Mesenchymal stem cell (in vitro differentiated cells and primary cell): ENCODE data around the gene NHLRC2.

Experiments
- DNase-seq: peaks from one replicate; pipeline ENCODE4 v3.0.0-alpha.2; 2013
- H2AFZ ChIP-seq: one replicate; pipeline ENCODE4 v1.6.1; 2013; ENCODE audit warnings: low read depth, mild to moderate bottlenecking, control low read depth, inconsistent platforms, low read length, moderate library complexity
- H2AK5ac ChIP-seq: 2 replicates; pipeline ENCODE4 v1.6.1; 2013; ENCODE audit warnings: low read length, moderate library complexity, mild to moderate bottlenecking, inconsistent platforms; ENCODE audit not compliant: severe bottlenecking
- H2BK120ac ChIP-seq: one replicate; pipeline ENCODE4 v1.6.1; 2013; ENCODE audit warnings: low read depth, mild to moderate bottlenecking, inconsistent platforms, low read length, moderate library complexity
- H2BK12ac ChIP-seq, 2 experiments: one replicate each; pipeline ENCODE4 v1.6.1; 2013; ENCODE audit warnings: inconsistent platforms in 2 of 2, low read length in 2 of 2, mild to moderate bottlenecking in 2 of 2, moderate library complexity in 2 of 2, control low read depth in 1 of 2
- H2BK15ac ChIP-seq: one replicate; pipeline ENCODE4 v1.6.1; 2013; ENCODE audit warnings: mild to moderate bottlenecking, low read depth, inconsistent platforms; ENCODE audit not compliant: poor library complexity, severe bottlenecking
- H2BK5ac ChIP-seq: 2 replicates; pipeline ENCODE4 v1.6.1; 2013; ENCODE audit warnings: low read depth, mild to moderate bottlenecking, low read length, control low read depth, inconsistent platforms; ENCODE audit not compliant: poor library complexity, severe bottlenecking
- H3K14ac ChIP-seq, 2 experiments: one replicate each; pipeline ENCODE4 v1.6.1; 2013; ENCODE audit warnings: inconsistent platforms in 2 of 2, low read length in 2 of 2, control low read depth in 1 of 2, mild to moderate bottlenecking in 1 of 2, moderate library complexity in 1 of 2
- H3K18ac ChIP-seq, 2 experiments: one replicate each; pipeline ENCODE4 v1.6.1; 2013; ENCODE audit warnings: inconsistent platforms in 2 of 2, low read length in 2 of 2, control low read depth in 1 of 2, low read depth in 1 of 2, mild to moderate bottlenecking in 1 of 2
- H3K23ac ChIP-seq, 2 experiments: one replicate each; pipeline ENCODE4 v1.6.1; 2013; ENCODE audit warnings: inconsistent platforms in 2 of 2, low read length in 2 of 2, mild to moderate bottlenecking in 2 of 2, moderate library complexity in 2 of 2, control low read depth in 1 of 2
- H3K27ac ChIP-seq: 2 replicates; pipeline ENCODE4 v1.5.1; 2013; ENCODE audit warnings: mild to moderate bottlenecking, moderate library complexity, low read length, control low read depth, inconsistent platforms; ENCODE audit not compliant: poor library complexity, severe bottlenecking
- H3K27me3 ChIP-seq, 2 experiments: 2 replicates each; pipeline versions ENCODE4 v1.6.1 to v1.7.0; 2013; ENCODE audit warnings: low read length in 2 of 2, mild to moderate bottlenecking in 2 of 2, moderate library complexity in 2 of 2, control low read depth in 1 of 2, inconsistent platforms in 1 of 2; ENCODE audit not compliant: control insufficient read depth in 1 of 2, insufficient read depth in 1 of 2
- H3K36me3 ChIP-seq, 2 experiments: 2 replicates each; pipeline versions ENCODE4 v1.6.1 to v1.7.0; 2013; ENCODE audit warnings: low read length in 2 of 2, control low read depth in 1 of 2, inconsistent platforms in 1 of 2, low read depth in 1 of 2, mild to moderate bottlenecking in 1 of 2; ENCODE audit not compliant: insufficient read depth in 2 of 2, control insufficient read depth in 1 of 2
- H3K4ac ChIP-seq, 2 experiments: one replicate each; pipeline ENCODE4 v1.6.1; 2013; ENCODE audit warnings: inconsistent platforms in 2 of 2, low read length in 2 of 2, mild to moderate bottlenecking in 2 of 2, moderate library complexity in 2 of 2, control low read depth in 1 of 2, low read depth in 1 of 2
- H3K4me1 ChIP-seq: 2 replicates; pipeline ENCODE4 v1.6.1; 2013; ENCODE audit warnings: low read depth, low read length, control low read depth; ENCODE audit not compliant: control insufficient read depth, insufficient read depth
- H3K4me2 ChIP-seq: 2 replicates; pipeline ENCODE4 v1.6.1; 2013; ENCODE audit warnings: low read length, mild to moderate bottlenecking, inconsistent platforms; ENCODE audit not compliant: poor library complexity, severe bottlenecking
- H3K4me3 ChIP-seq, 2 experiments: 2 replicates each; pipeline versions ENCODE4 v1.5.1 to v1.7.0; 2013; ENCODE audit warnings: low read length in 2 of 2, mild to moderate bottlenecking in 2 of 2, control low read depth in 1 of 2, low read depth in 1 of 2; ENCODE audit not compliant: insufficient read depth in 1 of 2
- H3K79me1 ChIP-seq: replicated peaks from 2 replicates; pipeline ENCODE4 v1.6.1; 2013; ENCODE audit warnings: mild to moderate bottlenecking, control low read depth, low read length, inconsistent platforms; ENCODE audit not compliant: poor library complexity, severe bottlenecking
- H3K9ac ChIP-seq: 2 replicates; pipeline ENCODE4 v1.7.0; 2013; ENCODE audit warnings: mild to moderate bottlenecking, low read length, moderate library complexity
- H3K9me3 ChIP-seq: 2 replicates; pipeline ENCODE4 v1.7.0; 2013; ENCODE audit warnings: mild to moderate bottlenecking, low read length; ENCODE audit not compliant: control insufficient read depth
- H4K8ac ChIP-seq: one replicate; pipeline ENCODE4 v1.6.1; 2013; ENCODE audit warnings: inconsistent platforms, mild to moderate bottlenecking, low read length, moderate library complexity
- H4K91ac ChIP-seq: one replicate; pipeline ENCODE4 v1.6.1; 2013; ENCODE audit warnings: mild to moderate bottlenecking, low read length, inconsistent platforms
- WGBS: methylation state at CpG from one replicate; pipeline ENCODE4 v1.1.7; 2013; ENCODE audit warnings: mixed read lengths; 5-methylcytosine and 5-hydroxymethylcytosine counted together

NHLRC2 gene

GRCh38 chr10:113882240-113882639 is 27.8 kb downstream of the NHLRC2 start:
- no peak overlapping the region for H2BK5ac ChIP-seq
- H2AK5ac ChIP-seq: no peak overlapping the region
- H4K8ac ChIP-seq: no peak overlapping the region
- H3K27me3 ChIP-seq: no peaks in the 10 kb centered on the region
- H3K14ac ChIP-seq: no peak overlapping the region
- no CpG with 5 or more reads among the region's 2 CpGs for WGBS
- H2BK120ac ChIP-seq: no peak overlapping the region
- no peak for DNase-seq
- H2BK15ac ChIP-seq: no peak overlapping the region
- H3K4me1 ChIP-seq: no peaks in the 10 kb centered on the region
- no peak overlapping the region for H3K9ac ChIP-seq
- no peak overlapping the region for H3K27ac ChIP-seq
- H3K36me3 ChIP-seq: peaks cover 0 to 56% of the 10 kb centered on the region in 2 experiments
- H3K4me3 ChIP-seq: no peak overlapping the region
- H3K18ac ChIP-seq: no peak overlapping the region
- H3K4ac ChIP-seq: no peak overlapping the region
- H2BK12ac ChIP-seq: no peak overlapping the region
- H3K9me3 ChIP-seq: no peaks in the 10 kb centered on the region
- peaks cover 3% of the 10 kb centered on the region for H3K79me1 ChIP-seq
- H3K23ac ChIP-seq: no peak overlapping the region
- no peak overlapping the region for H4K91ac ChIP-seq
- no peak overlapping the region for H3K4me2 ChIP-seq
- no peak overlapping the region for H2AFZ ChIP-seq

- no peak overlapping the region for H3K18ac ChIP-seq
- no peak overlapping the region for H2BK12ac ChIP-seq
- peaks cover 0 to 30% of the 10 kb centered on the region in 2 experiments for H3K36me3 ChIP-seq
- no peak overlapping the region for H3K4me2 ChIP-seq
- no peak overlapping the region for H2BK5ac ChIP-seq
- H3K4me3 ChIP-seq: no peak overlapping the region
- H3K4ac ChIP-seq: no peak overlapping the region
- H3K9ac ChIP-seq: no peak overlapping the region
- H3K79me1 ChIP-seq: peaks cover 11% of the 10 kb centered on the region
- H3K9me3 ChIP-seq: no peaks in the 10 kb centered on the region
- WGBS: 54% methylated on average over 1 of the region's 2 CpGs
- H3K27me3 ChIP-seq: no peaks in the 10 kb centered on the region
- H3K14ac ChIP-seq: no peak overlapping the region
- DNase-seq: no peak
- no peak overlapping the region for H3K27ac ChIP-seq
- H2BK15ac ChIP-seq: no peak overlapping the region
- no peak overlapping the region for H4K8ac ChIP-seq
- peaks cover 2% of the 10 kb centered on the region for H3K4me1 ChIP-seq
- H3K23ac ChIP-seq: no peak overlapping the region
- H2AK5ac ChIP-seq: no peak overlapping the region
- no peak overlapping the region for H4K91ac ChIP-seq
- no peak overlapping the region for H2BK120ac ChIP-seq
- H2AFZ ChIP-seq: no peak overlapping the region
Measured at GRCh38 chr10:113889911-113890310, 35.5 kb downstream of the NHLRC2 start.

GRCh38 chr10:113890769-113891168 is 36.3 kb downstream of the NHLRC2 start:
- Histone ChIP-seq H4K91ac (no peak overlapping the region), H3K4me1 (peaks cover 2% of the 10 kb centered on the region), H2AFZ (no peak overlapping the region), H3K27ac (no peak overlapping the region), H3K9me3 (no peaks in the 10 kb centered on the region), H3K27me3 (no peaks in the 10 kb centered on the region), H2BK5ac (no peak overlapping the region), H2BK15ac (no peak overlapping the region), H2BK120ac (no peak overlapping the region), H2BK12ac (no peak overlapping the region), H3K4me3 (no peak overlapping the region), H3K36me3 (peaks cover 0 to 21% of the 10 kb centered on the region in 2 experiments), H3K4me2 (no peak overlapping the region), H3K9ac (no peak overlapping the region), H4K8ac (no peak overlapping the region), H2AK5ac (no peak overlapping the region), H3K4ac (no peak overlapping the region), H3K18ac (no peak overlapping the region), H3K14ac (no peak overlapping the region), H3K79me1 (peaks cover 11% of the 10 kb centered on the region), H3K23ac (no peak overlapping the region)
- DNase-seq: no peak
- 88% methylated on average over 2 of the region's 4 CpGs for WGBS

- Histone ChIP-seq H3K27ac (no peak overlapping the region), H2BK5ac (no peak overlapping the region), H3K27me3 (no peaks in the 10 kb centered on the region), H2BK120ac (no peak overlapping the region), H3K4me1 (peaks cover 2% of the 10 kb centered on the region), H2BK12ac (no peak overlapping the region), H2BK15ac (no peak overlapping the region), H3K9ac (no peak overlapping the region), H3K14ac (no peak overlapping the region), H2AK5ac (peak overlapping the region; percentile 97), H3K4ac (no peak overlapping the region), H3K79me1 (peaks cover 11% of the 10 kb centered on the region), H3K23ac (no peak overlapping the region), H2AFZ (no peak overlapping the region), H3K36me3 (peaks cover 0 to 14% of the 10 kb centered on the region in 2 experiments), H3K4me2 (no peak overlapping the region), H3K18ac (no peak overlapping the region), H3K4me3 (no peak overlapping the region), H4K8ac (no peak overlapping the region), H3K9me3 (no peaks in the 10 kb centered on the region), H4K91ac (no peak overlapping the region)
- 86% methylated on average over 3 of the region's 3 CpGs for WGBS
- DNase-seq: no peak
Measured at GRCh38 chr10:113891476-113891875, 37.0 kb downstream of the NHLRC2 start.
